Esophagus muscularis mucosa (tissue), 4 donors: ENCODE results near the gene ZNF407. TPM values are rescaled to one million over a fixed set of nuclear protein-coding genes. Genes with fewer than 3 reads are reported as not detected.

Source experiments
- DNase-seq: peaks from one replicate; pipeline ENCODE4 v3.0.0-alpha.2; 2017; ENCODE audit errors: extremely low spot score
- H3K27ac ChIP-seq, 4 donors: fragments of 200-600 bp; sonication (generic); replicated peaks in 1 of 4; 1 replicate in 3 of 4; 2 replicates in 1 of 4; pipeline ENCODE4 v1.5.1; 2016 to 2019; ENCODE audit warnings: mild to moderate bottlenecking in 1 of 4
- H3K27me3 ChIP-seq, 4 donors: fragments of 200-600 bp; sonication (generic); one replicate each; pipeline versions ENCODE4 v1.5.1 to v1.6.0; 2016 to 2019
- H3K36me3 ChIP-seq, 4 donors: fragments of 200-600 bp; sonication (generic); one replicate each; pipeline ENCODE4 v1.5.1; 2016 to 2019
- H3K4me1 ChIP-seq, 4 donors: fragments of 200-600 bp; sonication (generic); one replicate each; pipeline ENCODE4 v1.5.1; 2016 to 2019
- H3K4me3 ChIP-seq, 4 donors: fragments of 200-600 bp; sonication (generic); 1 replicate in 2 of 4; 2 replicates in 2 of 4; pipeline ENCODE4 v1.5.1; 2016 to 2019; ENCODE audit warnings: mild to moderate bottlenecking in 4 of 4, moderate library complexity in 1 of 4
- H3K9me3 ChIP-seq, 4 donors: fragments of 200-600 bp; sonication (generic); 1 replicate in 3 of 4; 2 replicates in 1 of 4; pipeline ENCODE4 v1.5.1; 2016 to 2019
- CTCF ChIP-seq, 3 experiments: fragments of 200-600 bp in 2 of 3; fragments of 450-650 bp in 1 of 3; sonication (generic) in 2 of 3; IDR thresholded peaks; one replicate each; pipeline ENCODE4 v1.5.1; 2017 to 2019; ENCODE audit warnings: antibody characterized with exemption in 3 of 3, mild to moderate bottlenecking in 2 of 3, moderate library complexity in 1 of 3
- EP300 ChIP-seq: sonication (generic); formaldehyde crosslinking; IDR thresholded peaks from one replicate; pipeline ENCODE4 v1.6.1; 2017; ENCODE audit warnings: antibody characterized with exemption
- POLR2A ChIP-seq: fragments of 450-650 bp; IDR thresholded peaks from one replicate; pipeline ENCODE4 v1.6.1; 2017; ENCODE audit warnings: antibody characterized with exemption, moderate library complexity, mild to moderate bottlenecking, low read depth
- POLR2AphosphoS5 ChIP-seq, 2 donors: sonication (generic); formaldehyde crosslinking; IDR thresholded peaks; one replicate each; pipeline ENCODE4 v1.6.1; 2017; ENCODE audit warnings: antibody characterized with exemption in 2 of 2
- WGBS: methylation state at CpG from one replicate; pipeline ENCODE4 v1.1.5; 2018; 5-methylcytosine and 5-hydroxymethylcytosine counted together
- intact Hi-C: fragments of 100-400 bp; cut with DNase I; formaldehyde crosslinking; loops from one replicate; pipeline ENCODE4 v1.15.1; 2023
- total RNA-seq, 4 donors: library from RNA; depleted of rRNA; stranded (reverse); fragments of >200 nt; gene quantifications; one replicate each; pipeline versions ENCODE4 v1.1.0 to v1.2.1, GENCODE V29; 2016

Gene ZNF407
- total RNA-seq, 4 donors from 2014 or later, result 13.9 to 19.1 (median 17.2) TPM

GRCh38 chr18:74825460-74825859, 227.8 kb downstream of the ZNF407 start:
- DNase-seq, result no peak
- H3K4me3 ChIP-seq, result no peak overlapping the region
- no peak overlapping the region for H3K27ac ChIP-seq
- H3K27me3 ChIP-seq, result no peaks in the 10 kb centered on the region
- H3K9me3 ChIP-seq, result no peaks in the 10 kb centered on the region
- H3K4me1 ChIP-seq, result no peaks in the 10 kb centered on the region
- TF ChIP-seq POLR2A (no peak), CTCF (IDR thresholded peaks at IDR 0.05) (no peak), EP300 (no peak), POLR2AphosphoS5 (IDR thresholded peaks at IDR 0.05) (no peak)
- intact Hi-C loops, result no loop called here
- no peaks in the 10 kb centered on the region for H3K36me3 ChIP-seq
- 96% methylated on average over 1 of the region's 1 CpG for WGBS

- Histone ChIP-seq H3K4me1 (no peaks in the 10 kb centered on the region), H3K27me3 (no peaks in the 10 kb centered on the region), H3K36me3 (no peaks in the 10 kb centered on the region), H3K27ac (no peak overlapping the region), H3K9me3 (no peaks in the 10 kb centered on the region), H3K4me3 (no peak overlapping the region)
- 85% methylated on average over 5 of the region's 5 CpGs for whole genome bisulfite sequencing
- DNase-seq, result no peak
- TF ChIP-seq POLR2A (no peak), EP300 (no peak)
- intact Hi-C loops, result no loop called here
Measured at GRCh38 chr18:74826572-74826971, 228.9 kb downstream of the ZNF407 start.

- 81% methylated on average over 3 of the region's 3 CpGs for WGBS
- no peaks in the 10 kb centered on the region for H3K36me3 ChIP-seq
- no peak overlapping the region for H3K27ac ChIP-seq
- no peak for DNase-seq
- no peaks in the 10 kb centered on the region for H3K27me3 ChIP-seq
- H3K4me3 ChIP-seq, result no peak overlapping the region
- intact Hi-C loops, result no loop called here
- H3K4me1 ChIP-seq, result no peaks in the 10 kb centered on the region
- TF ChIP-seq EP300 (no peak), POLR2A (no peak), CTCF (IDR thresholded peaks at IDR 0.05) (no peak), POLR2AphosphoS5 (IDR thresholded peaks at IDR 0.05) (no peak)
- no peaks in the 10 kb centered on the region for H3K9me3 ChIP-seq
Measured at GRCh38 chr18:74828200-74828599, 230.5 kb downstream of the ZNF407 start.

GRCh38 chr18:74831571-74832250, 234.0 kb downstream of the ZNF407 start:
- intact Hi-C loops, result no loop called here
- no peak for DNase-seq
- Histone ChIP-seq H3K9me3 (no peaks in the 10 kb centered on the region), H3K27ac (no peak overlapping the region), H3K36me3 (no peaks in the 10 kb centered on the region), H3K4me3 (no peak overlapping the region), H3K4me1 (peaks cover 0 to 10% (median 8%) of the 10 kb centered on the region in 4 donors), H3K27me3 (no peaks in the 10 kb centered on the region)
- TF ChIP-seq EP300 (no peak), POLR2AphosphoS5 (IDR thresholded peaks at IDR 0.05) (no peak), CTCF (IDR thresholded peaks at IDR 0.05) (no peak), POLR2A (no peak)
- 85% methylated on average over 11 of the region's 13 CpGs for WGBS

GRCh38 chr18:74832381-74832780, 234.7 kb downstream of the ZNF407 start:
- DNase-seq, result no peak
- intact Hi-C loops, result no loop called here
- TF ChIP-seq POLR2A (no peak), POLR2AphosphoS5 (IDR thresholded peaks at IDR 0.05) (no peak), EP300 (no peak), CTCF (IDR thresholded peaks at IDR 0.05) (no peak)
- Histone ChIP-seq H3K4me3 (no peak overlapping the region), H3K36me3 (no peaks in the 10 kb centered on the region), H3K27me3 (no peaks in the 10 kb centered on the region), H3K27ac (no peak overlapping the region), H3K4me1 (peaks cover 0 to 11% (median 8%) of the 10 kb centered on the region in 4 donors), H3K9me3 (no peaks in the 10 kb centered on the region)
